ENCODE data around the gene CHRNE.
A peak's percentile ranks its signal among the peaks of the same experiment; 100 is the strongest.

CHRNE gene

DNA sequence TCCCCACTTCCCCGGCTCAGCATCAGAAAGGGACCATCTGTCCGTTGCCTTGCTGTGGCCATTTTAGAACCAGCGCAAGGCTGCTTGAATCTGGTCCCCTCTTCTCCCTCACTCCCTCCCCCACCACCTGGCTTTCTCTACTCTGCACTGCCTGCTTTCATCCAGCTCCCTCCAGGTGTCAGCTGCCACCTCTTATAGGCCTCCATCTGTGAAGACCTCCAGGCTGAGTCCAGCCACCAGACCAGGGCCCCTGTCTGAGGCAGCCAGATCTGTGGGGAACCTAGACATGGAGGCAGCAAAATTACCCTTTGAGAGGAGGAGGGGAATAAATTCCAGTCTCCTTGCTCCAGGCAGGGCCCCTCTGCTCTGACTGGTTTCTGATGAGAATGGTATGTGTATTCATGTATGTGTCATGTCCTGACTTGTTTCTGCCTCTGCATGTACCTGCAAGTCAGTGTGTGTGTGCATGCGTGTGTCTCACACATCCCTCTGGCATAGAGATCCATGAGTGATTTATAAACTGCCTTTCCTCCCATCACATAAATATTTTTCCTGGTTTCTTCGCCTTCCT is 48.7 kb downstream of the CHRNE start:
- in situ Hi-C loops (cut with HindIII; ENCODE audit: low sequenced_read_pairs): no loop called here
- TF ChIP-seq, protein P1, sequence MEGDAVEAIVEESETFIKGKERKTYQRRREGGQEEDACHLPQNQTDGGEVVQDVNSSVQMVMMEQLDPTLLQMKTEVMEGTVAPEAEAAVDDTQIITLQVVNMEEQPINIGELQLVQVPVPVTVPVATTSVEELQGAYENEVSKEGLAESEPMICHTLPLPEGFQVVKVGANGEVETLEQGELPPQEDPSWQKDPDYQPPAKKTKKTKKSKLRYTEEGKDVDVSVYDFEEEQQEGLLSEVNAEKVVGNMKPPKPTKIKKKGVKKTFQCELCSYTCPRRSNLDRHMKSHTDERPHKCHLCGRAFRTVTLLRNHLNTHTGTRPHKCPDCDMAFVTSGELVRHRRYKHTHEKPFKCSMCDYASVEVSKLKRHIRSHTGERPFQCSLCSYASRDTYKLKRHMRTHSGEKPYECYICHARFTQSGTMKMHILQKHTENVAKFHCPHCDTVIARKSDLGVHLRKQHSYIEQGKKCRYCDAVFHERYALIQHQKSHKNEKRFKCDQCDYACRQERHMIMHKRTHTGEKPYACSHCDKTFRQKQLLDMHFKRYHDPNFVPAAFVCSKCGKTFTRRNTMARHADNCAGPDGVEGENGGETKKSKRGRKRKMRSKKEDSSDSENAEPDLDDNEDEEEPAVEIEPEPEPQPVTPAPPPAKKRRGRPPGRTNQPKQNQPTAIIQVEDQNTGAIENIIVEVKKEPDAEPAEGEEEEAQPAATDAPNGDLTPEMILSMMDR (IDR thresholded peaks at IDR 0.05; ENCODE audit: low read depth, low read length): no peak
- H3K4me3 ChIP-seq (ENCODE audit: low read depth, low read length): no peak overlapping the region
- no peak for DNase-seq (ENCODE audit: low read depth, low spot score)

- H3K4me3 ChIP-seq (ENCODE audit: low read depth, low read length): no peak overlapping the region
- in situ Hi-C loops (cut with HindIII; ENCODE audit: low sequenced_read_pairs): no loop called here
- no peak for DNase-seq (ENCODE audit: low read depth, low spot score)
- TF ChIP-seq, protein P1 (IDR thresholded peaks at IDR 0.05; ENCODE audit: low read depth, low read length): no peak
Measured at GRCh38 chr17:4853208-4853671, 49.7 kb downstream of the CHRNE start.

GRCh38 chr17:4852567-4853207 is 50.2 kb downstream of the CHRNE start:
- no peak overlapping the region for H3K4me3 ChIP-seq (ENCODE audit: low read depth, low read length)
- in situ Hi-C loops (cut with HindIII; ENCODE audit: low sequenced_read_pairs): no loop called here
- peak; percentile 30 for DNase-seq (ENCODE audit: low read depth, low spot score)
- TF ChIP-seq, protein P1 (IDR thresholded peaks at IDR 0.05; ENCODE audit: low read depth, low read length): no peak

DNA sequence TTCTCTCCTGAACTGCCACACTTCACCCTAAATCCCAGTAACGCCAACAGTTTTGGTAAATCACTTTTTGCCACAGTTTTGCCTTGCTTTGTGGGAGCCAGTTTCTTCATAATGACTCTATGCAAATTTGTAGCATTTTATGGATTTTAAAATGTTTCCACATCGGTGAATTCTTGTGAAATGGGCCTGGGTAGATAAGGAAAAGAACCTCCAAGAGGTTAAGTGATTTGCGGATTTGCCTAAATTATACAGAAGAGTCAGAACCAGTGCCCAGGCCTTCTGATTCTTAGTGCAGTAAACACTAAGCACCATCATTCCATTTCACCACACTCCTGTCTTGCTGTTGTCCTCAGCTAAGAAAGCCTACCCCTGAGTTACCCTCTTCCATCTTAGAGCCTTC is 51.8 kb downstream of the CHRNE start:
- TF ChIP-seq, protein P1 (IDR thresholded peaks at IDR 0.05; ENCODE audit: low read depth, low read length): no peak
- H3K4me3 ChIP-seq (ENCODE audit: low read depth, low read length): no peak overlapping the region
- in situ Hi-C loops (cut with HindIII; ENCODE audit: low sequenced_read_pairs): no loop called here
- DNase-seq (ENCODE audit: low read depth, low spot score): no peak

DNA sequence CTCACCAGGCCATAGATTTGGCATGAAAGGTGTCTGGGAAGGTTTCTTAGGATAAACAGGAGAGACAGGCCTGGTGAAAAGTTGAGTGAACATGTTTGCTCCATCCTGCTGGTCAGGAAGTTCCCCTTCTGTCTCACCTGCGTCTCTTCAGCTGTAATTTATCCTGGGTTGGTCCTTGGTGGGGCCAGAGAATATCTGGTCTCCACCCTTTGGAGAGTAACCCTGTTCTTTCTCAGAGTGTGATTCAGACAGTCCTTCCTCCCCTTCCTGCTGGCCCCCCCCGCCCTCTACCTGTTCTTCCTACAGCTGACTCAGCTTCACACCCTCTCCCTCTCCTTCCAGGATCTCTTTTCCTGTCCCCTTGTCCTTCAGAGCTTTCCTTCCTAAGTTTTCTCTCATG is 52.7 kb downstream of the CHRNE start:
- DNase-seq (ENCODE audit: low read depth, low spot score): no peak
- in situ Hi-C loops (cut with HindIII; ENCODE audit: low sequenced_read_pairs): no loop called here
- H3K4me3 ChIP-seq (ENCODE audit: low read depth, low read length): no peak overlapping the region
- TF ChIP-seq, protein P1 (IDR thresholded peaks at IDR 0.05; ENCODE audit: low read depth, low read length): no peak

DNA sequence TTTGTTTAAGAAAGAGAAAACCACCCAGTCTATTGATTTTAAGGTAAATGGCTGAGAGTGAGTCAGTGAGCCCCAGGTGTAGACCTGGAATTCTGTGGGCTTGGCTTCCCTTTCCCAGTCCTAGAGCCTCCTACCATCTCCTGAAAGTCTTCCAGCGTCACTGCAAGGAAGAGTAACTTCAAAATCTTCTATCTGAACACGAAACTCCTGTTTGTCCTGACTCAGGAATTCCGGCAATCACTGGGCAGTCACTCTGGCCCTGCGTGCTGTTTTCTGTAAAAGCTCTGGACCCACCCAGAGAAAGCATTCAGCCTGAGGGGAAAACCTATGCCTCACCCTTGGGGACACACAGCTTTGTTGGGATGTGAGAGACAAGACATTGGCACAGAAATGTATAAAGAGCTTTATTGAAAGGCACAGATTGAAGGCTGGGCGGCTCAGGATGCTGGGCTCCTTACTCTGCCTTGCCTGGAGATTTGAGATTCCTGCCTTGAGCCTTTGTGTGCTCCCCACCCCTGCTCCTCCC is 53.8 kb downstream of the CHRNE start:
- DNase-seq (ENCODE audit: low read depth, low spot score): no peak
- in situ Hi-C loops (cut with HindIII; ENCODE audit: low sequenced_read_pairs): no loop called here
- no peak overlapping the region for H3K4me3 ChIP-seq (ENCODE audit: low read depth, low read length)
- TF ChIP-seq, protein P1 (IDR thresholded peaks at IDR 0.05; ENCODE audit: low read depth, low read length): no peak

Measured in astrocyte of the spinal cord (primary cell).